GM12873 (cell line): ENCODE measurements around the gene KRTAP29-1.
"Not testable (repeated sequence)": the region's sequence is repeated elsewhere in the genome, so short reads cannot be mapped to it uniquely, and the experiment has no call there.

Experiments used
- TF ChIP-seq, protein P1 (sequence below): IDR thresholded peaks from 2 replicates; pipeline ENCODE4 v1.5.1; 2012; ENCODE audit warnings: low read depth, mild to moderate bottlenecking, moderate library complexity, low read length, control low read depth; ENCODE audit not compliant: insufficient read depth; ENCODE audit errors: missing control alignments

The KRTAP29-1 gene, protein sequence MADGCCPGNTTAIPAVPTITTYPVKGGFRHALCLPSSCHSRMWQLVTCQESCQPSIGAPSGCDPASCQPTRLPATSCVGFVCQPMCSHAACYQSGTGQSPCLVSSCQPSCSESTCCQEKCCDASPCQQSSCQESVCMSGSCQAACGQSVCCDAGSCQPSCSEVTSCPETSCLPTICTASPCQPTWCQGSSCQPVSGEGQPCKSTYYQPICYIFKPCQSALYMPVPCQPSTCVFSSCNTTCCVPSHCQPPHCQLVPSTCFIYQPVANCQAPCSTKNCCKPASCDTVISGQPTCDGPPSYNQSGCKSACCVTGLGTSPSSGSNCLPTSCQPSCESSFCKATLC

DNA sequence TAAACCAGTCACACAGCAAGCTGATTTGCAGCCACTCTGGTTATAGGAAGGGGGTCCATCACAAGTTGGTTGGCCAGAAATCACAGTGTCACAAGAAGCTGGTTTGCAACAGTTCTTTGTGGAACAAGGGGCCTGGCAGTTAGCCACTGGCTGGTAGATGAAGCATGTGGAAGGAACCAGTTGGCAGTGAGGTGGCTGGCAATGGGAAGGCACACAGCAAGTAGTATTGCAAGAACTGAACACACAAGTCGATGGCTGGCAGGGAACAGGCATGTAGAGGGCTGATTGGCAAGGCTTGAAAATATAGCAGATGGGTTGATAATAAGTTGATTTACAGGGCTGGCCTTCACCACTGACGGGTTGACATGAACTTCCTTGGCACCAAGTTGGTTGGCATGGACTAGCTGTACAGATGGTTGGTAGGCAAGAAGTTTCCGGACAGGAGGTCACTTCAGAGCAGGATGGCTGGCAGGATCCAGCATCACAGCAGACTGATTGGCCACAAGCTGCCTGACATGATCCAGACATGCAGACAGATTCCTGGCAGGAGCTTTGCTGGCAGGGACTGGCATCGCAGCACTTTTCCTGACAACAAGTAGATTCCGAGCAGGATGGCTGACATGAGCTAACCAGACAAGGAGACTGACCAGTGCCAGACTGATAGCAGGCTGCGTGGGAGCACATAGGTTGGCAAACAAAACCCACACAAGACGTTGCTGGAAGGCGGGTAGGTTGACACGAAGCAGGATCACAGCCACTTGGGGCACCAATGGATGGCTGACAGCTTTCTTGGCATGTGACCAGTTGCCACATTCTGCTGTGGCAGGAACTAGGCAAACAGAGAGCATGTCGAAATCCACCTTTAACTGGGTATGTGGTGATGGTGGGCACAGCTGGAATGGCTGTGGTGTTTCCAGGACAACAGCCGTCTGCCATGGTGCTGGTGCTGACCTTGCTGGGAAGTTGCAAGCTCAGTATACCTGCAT lies at the start of gene KRTAP29-1:
KRTAP29-1 (minus strand) TSS at position 936 of the 986 bp plus-strand sequence; CDS start at position 936, 0 bp downstream.
- TF ChIP-seq, protein P1, sequence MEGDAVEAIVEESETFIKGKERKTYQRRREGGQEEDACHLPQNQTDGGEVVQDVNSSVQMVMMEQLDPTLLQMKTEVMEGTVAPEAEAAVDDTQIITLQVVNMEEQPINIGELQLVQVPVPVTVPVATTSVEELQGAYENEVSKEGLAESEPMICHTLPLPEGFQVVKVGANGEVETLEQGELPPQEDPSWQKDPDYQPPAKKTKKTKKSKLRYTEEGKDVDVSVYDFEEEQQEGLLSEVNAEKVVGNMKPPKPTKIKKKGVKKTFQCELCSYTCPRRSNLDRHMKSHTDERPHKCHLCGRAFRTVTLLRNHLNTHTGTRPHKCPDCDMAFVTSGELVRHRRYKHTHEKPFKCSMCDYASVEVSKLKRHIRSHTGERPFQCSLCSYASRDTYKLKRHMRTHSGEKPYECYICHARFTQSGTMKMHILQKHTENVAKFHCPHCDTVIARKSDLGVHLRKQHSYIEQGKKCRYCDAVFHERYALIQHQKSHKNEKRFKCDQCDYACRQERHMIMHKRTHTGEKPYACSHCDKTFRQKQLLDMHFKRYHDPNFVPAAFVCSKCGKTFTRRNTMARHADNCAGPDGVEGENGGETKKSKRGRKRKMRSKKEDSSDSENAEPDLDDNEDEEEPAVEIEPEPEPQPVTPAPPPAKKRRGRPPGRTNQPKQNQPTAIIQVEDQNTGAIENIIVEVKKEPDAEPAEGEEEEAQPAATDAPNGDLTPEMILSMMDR = no peak

DNA sequence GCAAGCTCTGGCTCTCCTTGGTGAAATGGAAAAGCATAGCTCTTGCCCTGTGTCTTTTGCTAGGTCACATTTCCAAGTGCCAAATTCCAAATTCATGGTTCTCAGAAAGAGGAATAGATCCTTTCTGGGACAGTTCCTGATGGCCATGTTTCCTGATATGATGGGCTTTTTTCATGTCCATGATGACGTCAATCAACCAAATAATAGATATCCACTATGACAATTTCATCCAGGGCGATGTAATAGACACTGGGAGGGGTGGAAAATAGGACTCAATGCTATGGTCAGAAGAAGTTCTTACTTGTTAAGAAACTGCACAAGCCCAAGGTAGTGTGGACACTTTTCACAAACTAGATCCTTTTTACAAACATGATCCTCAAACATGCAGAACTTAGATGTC lies 48.5 kb upstream of the KRTAP29-1 start:
- TF ChIP-seq, protein P1 = no peak

DNA sequence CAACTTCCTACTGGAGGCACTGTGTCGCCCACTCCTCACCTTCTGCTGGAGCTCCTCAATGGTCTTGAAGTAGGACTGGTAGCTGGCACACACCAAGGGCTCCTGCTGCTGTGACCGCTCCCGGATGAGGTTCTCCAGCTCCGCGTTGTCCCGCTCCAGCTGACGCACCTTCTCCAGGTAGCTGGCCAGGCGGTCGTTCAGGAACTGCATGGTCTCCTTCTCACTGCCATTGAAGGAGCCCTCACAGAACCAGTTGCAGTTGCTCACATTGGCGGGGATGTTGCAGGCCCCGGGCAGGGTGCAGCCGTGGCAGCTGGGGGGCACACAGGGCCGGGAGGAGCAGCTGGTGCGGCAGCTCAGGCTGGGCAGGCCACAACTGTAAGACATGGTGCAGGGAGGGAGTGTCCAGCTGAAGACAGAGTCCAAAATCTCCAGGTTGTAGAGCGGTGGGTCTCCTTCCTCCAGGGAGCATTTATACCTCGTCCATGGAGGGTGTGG lies 47.8 kb upstream of the KRTAP29-1 start, which contains the start of gene KRT33A:
KRT33A (minus strand) TSS at position 448 of the 498 bp plus-strand sequence; CDS start at position 387, 61 bp downstream.
- TF ChIP-seq, protein P1 = not testable (repeated sequence)

DNA sequence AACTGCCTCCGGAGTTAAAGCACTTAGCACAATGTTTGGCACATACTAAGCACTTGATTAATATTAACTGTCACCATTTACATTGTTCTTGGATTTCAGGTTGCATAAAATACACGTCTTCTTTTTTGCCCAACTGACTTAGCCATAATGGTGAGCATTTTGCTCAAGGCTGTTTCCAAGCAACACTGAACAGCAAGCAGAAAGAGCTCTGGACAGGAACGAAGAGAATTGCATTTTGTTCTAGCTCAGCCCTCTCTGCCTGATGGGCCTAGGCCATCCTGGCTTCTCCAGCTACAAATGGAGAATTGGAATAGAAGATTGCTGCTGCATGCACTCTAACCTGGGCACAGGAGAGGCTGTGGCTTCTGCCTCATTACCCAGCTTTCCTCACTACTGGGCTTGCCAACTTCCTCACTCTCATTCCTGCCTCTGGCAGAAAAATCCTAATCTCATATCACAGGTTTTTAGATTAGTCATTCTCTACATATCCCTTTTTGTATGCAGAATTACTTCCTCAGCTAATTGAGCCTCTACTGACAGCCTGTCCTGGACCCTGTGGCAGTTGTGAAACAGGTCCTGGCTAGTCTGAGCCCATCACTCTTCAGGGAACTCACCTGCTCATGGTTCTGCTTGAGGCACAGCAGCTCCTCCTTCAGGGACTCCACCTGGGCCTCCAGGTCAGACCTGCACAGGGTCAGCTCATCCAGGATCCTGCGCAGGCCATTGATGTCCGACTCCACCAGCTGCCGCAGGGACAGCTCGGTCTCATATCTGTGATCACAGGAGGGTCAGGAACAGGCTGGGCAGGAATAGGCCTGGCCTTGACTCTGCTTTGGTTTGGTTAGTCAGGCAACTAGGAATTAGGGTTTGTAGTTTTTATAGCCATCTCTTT lies 45.5 kb upstream of the KRTAP29-1 start:
- TF ChIP-seq, protein P1 = no peak

DNA sequence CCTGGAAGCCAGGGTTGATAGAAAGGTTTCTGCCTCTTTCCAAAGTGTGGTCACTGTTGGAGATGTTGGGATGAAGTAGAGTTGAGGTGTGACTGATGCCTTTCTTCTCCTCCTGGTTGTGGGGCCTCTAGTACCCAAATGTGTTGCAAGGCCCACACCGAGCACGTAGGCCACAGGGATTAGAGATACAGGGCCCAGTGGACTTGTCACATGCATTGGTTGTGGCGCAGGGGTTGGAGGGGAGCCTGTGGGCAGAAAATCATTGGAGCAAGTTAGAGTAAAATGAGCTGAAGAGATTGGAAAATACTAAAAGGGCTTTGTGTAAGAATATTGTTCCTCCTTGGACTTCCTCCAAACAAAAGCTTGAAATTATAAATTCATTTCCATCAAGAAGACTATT lies 43.3 kb upstream of the KRTAP29-1 start:
- TF ChIP-seq, protein P1 = no peak

DNA sequence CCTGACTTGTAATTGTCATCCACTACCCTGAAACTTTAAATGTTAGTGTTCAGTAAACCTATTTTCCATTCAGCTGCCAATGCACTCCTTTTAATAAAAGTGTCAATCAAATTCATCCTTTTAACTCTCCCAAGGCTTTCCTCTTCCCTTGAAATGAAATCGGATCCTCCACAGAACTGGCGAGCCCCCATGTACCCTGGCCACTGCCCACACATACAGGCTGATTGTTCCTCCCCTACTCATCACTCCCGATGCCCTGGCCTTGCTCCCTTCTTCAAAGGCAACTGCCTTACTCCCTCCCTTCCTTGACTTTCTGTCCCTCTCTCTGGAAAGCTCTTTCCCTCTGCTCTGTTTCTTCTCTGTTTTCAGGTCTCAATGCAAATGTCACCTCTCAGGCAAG lies 40.4 kb upstream of the KRTAP29-1 start:
- TF ChIP-seq, protein P1 = no peak
